ENCODE results near the gene C1QTNF4. TPM values are rescaled to one million over a fixed set of nuclear protein-coding genes. Genes with fewer than 3 reads are reported as not detected.

The C1QTNF4 gene
- total RNA-seq, 1 experiment from 2014 or later, result not detected

DNA sequence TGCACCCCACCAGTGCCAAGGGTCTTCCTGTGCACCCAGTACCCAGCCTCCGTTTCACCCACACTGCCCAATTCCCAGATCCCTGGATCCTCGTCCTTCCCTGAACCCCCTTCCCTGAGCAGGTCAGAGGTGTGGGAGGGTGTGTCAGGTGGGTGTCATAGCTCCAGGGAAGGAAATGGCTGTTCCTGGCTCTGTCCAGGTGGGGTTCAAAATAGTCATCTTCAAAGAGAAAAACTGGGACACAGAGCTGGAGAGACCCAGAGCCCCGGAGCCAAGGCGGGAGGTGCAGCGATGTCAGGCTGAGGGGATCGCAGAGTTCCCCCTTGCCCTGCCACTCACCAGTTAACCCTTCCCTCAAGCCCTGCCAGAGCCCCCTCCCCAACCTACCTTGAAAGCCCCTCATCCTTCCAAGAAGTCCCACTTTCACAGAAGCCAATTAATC lies 698 bp downstream of the C1QTNF4 start:
- DNase-seq (ENCODE audit: low read depth), result no peak

GRCh38 chr11:47592970-47593369 lies 1.2 kb downstream of the C1QTNF4 start:
- no peak for DNase-seq (ENCODE audit: low read depth)

- DNase-seq (ENCODE audit: low read depth), result no peak
Measured at GRCh38 chr11:47592251-47592650, 2.0 kb downstream of the C1QTNF4 start.

GRCh38 chr11:47591764-47592163 lies 2.4 kb downstream of the C1QTNF4 start:
- no peak for DNase-seq (ENCODE audit: low read depth)

GRCh38 chr11:47589977-47590861 lies 4.0 kb downstream of the C1QTNF4 start:
- DNase-seq (ENCODE audit: low read depth), result no peak

DNA sequence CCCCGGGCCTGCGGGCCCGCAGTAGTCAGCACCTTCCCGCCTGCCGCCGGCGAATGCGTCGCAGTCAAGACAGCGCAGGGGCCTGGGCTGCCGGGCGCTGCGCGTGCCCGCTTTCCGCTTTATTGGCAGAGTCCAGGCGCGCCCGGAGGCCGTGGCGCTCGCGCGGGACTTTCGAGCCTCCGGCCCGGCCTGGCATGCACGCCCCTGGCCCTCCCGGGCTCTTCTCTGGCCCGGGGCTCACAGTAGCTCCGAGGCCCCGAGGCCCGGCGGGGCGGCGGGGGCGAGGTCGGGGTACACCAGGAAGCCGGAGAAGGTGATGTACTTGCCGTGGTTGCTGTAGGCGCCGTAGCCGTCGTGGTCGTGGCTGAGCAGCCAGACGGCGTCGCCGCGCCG lies 4.6 kb downstream of the C1QTNF4 start:
- no peak for DNase-seq (ENCODE audit: low read depth)

- DNase-seq (ENCODE audit: low read depth), result no peak
Measured at GRCh38 chr11:47589118-47589517, 5.1 kb downstream of the C1QTNF4 start.

DNA sequence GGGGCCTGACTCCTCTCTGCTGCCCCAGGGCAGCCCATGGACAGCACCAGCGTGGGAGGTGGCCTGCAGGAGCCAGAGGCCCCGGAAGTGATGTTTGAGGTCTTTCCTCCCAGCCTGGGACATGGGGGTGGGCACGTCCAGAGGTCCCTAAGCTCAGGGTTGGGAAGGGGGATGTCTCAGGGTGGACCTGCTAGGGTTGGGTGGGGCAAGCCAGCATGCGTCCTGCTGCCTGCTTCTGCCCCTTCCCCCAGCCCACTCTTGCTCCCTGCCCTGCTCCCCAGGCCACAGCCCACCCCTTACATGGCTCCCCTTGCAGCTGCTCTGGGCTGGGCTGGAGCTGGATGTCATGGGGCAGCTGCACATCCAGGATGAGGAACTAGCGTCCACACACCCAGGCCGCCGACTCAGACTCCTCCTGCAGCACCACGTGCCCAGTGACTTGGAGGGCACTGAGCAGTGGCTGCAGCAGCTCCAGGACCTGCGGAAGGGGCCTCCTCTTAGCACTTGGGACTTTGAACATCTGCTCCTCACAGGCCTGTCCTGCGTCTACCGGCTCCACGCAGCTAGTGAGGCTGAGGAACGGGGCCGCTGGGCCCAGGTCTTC lies 6.4 kb downstream of the C1QTNF4 start:
- DNase-seq (ENCODE audit: low read depth), result peak; percentile 29

DNA sequence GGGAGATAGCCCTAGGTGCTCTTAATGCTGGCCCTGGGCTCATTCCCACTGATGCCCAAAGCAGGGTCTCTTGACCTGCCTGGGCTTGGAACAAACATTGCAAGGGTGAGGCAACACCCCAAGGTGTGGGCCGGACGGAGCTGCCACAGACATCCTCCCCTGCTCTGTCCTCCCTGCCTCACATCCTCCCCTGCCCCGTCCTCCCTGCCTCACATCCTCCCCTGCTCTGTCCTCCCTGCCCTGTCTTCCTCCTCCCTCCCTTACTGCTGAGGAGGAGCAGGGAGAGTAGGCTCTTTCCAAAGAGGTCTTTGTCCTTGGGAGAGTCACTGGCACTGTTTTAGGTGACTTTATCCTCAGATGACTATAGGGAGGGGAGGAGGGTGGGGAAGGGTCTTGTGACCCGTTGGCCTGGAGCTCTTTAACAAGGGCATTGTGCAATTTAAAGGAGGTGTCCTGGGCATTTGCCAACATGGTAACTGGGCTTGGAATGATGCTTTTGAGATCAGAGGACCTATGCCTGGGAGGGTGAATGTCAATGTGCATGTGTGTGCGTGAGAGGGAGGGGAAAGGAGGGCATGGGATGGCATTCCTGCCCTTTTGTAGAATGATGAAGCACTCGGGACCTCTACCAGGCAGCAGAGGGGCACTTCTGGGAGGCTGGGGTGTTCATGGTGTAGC lies 7.0 kb downstream of the C1QTNF4 start:
- no peak for DNase-seq (ENCODE audit: low read depth)

DNA sequence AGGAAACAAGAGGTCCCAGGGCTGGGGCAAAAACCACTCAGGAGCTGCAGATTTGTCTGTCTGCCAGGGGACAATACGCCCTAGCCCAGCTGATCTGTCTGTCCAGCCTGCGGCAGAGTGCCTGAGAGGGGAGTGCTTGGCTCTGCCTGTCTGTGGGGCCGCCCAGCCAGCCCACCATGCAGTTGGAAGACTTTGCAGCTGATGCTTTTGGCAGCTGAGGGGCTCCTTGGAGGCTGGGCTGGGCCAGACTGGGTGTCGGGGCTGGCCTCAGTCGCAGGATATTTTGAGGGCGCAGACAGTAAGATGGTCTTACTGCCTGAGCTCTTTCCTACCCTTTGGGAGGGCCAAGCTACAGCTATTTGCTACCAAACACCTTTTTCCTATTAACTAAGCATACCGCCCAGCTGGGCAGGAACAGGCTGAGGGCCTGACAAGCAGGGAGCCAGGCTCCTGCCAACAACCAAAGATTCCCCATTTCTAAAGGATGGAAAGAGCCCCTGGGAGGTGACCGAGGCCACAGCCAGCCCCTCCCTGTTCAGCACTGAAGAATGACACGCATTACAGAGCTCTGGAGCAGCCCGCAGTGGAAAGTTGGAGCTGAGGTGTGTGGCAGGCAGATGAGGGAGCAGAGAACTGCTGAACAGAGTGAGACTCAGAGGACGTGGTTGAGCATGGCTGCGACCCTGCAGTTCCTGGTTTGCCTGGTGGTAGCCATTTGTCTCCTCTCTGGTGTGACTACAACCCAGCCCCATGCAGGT lies 7.9 kb downstream of the C1QTNF4 start, which contains the start of gene FAM180B:
FAM180B (plus strand) TSS at position 581 of the 758 bp plus-strand sequence; CDS start at position 672, 91 bp downstream.
- no peak for DNase-seq (ENCODE audit: low read depth)

GRCh38 chr11:47583844-47584243 lies 10.4 kb downstream of the C1QTNF4 start:
- no peak for DNase-seq (ENCODE audit: low read depth)

DNA sequence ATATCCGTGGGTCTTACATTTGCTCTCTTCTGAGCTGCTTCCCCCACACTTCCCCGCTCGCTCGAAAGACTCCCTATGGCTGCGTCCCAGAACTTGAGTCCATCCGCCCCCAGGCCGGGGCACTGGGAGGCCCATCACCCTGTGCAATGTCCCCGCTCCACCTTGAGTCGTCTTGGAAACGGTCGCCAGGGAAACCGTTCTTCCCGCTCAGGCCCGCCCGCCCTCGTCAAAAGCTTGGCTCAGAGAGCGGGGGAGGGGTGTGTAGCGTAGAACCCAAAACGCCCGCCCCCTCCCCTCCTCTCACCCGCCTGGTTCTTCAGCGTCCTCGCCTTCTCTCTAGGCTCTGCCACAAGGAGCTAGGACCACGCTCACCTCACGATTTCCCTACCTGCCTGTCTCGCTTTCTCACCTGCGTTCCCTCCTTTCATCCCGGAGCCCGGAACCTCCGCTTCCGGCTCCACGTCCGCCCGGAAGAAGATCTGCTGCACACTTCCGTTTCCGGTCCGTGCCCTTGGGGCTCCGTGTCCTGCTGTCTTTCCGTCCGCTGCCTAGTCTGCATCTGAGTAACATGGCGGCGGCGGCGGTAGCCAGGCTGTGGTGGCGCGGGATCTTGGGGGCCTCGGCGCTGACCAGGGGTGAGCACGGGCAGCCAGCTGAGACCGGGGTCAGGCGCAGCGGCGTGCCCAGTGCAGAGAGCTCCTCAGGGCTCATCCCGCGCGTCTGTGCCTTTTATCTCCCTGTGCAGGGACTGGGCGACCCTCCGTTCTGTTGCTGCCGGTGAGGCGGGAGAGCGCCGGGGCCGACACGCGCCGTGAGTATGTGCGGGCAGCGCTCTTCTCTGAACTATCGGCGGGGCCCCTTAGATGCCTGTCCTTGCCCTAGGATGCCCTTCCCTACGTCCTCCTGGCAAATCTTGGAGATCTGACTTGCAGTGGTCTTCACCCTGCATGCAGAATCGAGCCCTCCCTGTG lies 15.4 kb downstream of the C1QTNF4 start, which contains the start of the genes KBTBD4 and NDUFS3:
KBTBD4 (minus strand) TSS at position 447 of the 971 bp plus-strand sequence; CDS start at position 428, 19 bp downstream.
NDUFS3 (plus strand) TSS at position 551 of the 971 bp plus-strand sequence; CDS start at position 569, 18 bp downstream.
- DNase-seq (ENCODE audit: low read depth), result peak; percentile 82

DNA sequence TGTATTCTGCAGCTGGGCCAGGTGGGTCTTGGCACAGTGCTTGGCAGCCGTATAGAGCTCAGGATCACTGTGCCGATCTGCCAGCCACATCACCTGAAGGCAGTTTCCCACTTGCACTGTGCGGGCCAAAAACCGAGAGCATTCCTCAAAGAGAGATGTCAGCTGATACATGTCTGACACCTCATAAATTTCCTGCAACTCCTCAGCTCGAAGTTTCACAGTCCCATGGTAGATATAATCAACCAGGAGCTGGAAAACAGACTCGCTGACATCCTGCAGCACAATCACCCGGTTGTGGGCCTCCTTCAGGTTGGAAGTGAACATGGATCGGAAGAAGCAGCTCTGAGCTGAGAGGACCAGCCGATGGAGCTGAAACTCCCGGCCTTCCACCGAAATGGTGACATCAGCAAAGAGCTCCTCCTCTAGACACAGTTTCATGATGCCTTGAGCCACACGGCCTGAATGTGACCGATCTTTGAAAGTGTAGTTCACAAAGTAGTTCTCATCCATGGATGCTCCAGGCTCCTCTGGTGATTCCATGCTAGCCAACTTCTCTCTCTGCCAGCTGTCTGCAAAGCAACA lies 16.7 kb downstream of the C1QTNF4 start:
- no peak for DNase-seq (ENCODE audit: low read depth)

DNA sequence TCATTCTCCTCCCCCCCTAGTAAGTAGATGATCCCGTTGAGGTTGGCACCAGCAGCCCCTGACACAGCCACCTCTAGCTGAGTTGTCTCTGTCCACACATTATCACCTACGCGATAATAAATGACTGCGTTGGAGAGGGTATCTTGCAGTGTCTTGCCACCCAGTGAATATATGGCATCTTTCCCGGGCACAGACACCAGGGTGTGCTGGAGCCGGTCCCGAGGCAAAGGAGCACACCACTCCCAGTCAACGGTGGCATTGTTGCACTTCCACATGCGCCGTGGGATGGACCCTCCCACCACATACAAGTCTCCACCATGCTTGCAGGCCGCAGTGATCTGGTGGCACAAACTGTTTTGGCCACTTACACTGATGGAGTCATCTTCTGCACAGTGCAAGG lies 20.9 kb downstream of the C1QTNF4 start:
- DNase-seq (ENCODE audit: low read depth), result no peak

DNA sequence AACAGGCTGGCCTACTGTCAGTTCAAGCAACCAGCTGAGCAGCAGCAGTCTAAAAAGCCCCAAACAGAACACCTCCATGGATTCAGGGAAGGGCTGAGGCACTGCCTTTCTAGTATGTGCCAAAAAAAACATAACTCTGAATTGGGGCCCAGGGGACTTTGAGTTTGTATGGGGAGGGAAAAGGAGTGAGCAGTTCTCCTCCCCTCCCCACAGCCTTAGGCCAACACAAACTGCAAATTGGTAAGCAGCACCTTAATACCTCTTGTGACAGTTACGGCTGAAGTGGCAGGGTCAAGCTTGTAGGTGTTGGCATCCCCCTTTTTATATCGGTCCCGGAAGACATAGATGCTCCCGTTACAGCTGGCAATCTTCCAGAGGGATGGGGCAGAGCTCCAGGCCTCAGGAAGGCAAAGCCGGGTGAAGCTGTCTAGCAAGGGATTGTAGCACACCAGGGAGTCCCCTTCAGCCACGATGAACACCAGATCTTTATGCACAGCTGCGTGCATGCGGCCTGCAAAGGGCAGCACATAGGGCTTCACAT lies 21.4 kb downstream of the C1QTNF4 start:
- peak; percentile 46 for DNase-seq (ENCODE audit: low read depth)

GRCh38 chr11:47571895-47572294 lies 22.3 kb downstream of the C1QTNF4 start:
- peak; percentile 59 for DNase-seq (ENCODE audit: low read depth)

DNA sequence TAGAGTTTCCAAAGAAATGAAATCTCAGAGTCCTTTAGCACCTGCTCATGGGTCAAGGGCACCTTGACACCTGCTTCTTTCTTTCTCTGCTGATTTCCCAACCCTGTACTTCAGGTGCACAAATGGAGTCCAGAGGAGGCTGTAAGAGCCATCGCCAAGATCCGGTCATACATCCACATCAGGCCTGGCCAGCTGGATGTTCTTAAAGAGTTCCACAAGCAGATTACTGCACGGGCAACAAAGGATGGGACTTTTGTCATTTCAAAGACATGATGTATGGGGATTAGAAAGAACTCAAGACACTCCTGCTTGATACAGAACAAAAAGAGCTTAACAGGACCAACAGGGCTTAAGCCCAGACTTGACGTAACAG lies 22.9 kb downstream of the C1QTNF4 start:
- no peak for DNase-seq (ENCODE audit: low read depth)

DNA sequence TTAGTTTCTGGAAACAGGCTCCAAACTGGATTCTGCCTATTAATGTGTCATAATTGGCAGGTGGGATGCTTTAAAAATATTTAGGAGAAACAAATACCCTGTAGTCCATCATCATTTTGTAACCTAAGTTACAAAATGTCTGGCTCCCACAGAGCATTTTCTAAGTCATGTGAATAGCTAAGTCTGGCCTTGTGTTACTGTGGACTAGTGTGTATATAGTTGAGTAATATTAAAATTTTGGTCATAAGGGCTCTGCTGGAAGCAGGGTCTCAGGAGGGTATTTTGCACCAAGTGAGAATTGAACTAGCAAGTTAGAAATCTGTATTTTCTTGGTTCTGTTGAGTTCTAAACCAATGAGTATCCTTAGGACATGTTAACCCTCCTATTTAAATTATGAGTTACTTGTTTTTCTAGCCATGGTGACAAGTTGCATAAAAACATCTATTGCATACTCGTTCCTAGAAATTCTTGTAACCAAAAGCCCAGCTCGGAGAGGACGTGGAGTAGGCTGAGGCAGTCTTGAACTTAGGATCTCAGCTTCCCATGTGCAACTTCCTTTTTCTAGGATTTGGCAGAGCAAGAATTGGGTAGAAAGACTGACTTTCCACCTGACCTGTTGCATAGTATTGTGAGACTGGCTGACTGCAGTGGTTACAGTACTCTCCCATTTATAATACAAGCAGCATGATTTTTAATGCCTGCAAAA lies 23.4 kb downstream of the C1QTNF4 start:
- no peak for DNase-seq (ENCODE audit: low read depth)

DNA sequence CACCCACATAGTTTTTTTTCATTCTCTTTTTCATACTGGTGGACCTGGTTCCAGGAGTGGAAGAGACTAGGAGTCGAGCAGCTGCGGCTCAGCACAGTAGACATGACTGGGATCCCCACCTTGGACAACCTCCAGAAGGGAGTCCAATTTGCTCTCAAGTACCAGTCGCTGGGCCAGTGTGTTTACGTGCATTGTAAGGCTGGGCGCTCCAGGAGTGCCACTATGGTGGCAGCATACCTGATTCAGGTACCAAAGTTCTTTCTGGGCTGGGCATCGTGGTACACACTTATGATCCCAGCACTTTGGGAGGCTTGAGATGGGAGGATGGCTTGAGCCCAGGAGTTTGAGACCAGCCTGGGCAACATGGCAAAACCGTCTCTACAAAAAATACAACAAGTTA lies 24.6 kb downstream of the C1QTNF4 start:
- no peak for DNase-seq (ENCODE audit: low read depth)

Data from LHCN-M2 (cell line).